Measurements from ENCODE around the gene MAPK4.

Gene MAPK4

DNA sequence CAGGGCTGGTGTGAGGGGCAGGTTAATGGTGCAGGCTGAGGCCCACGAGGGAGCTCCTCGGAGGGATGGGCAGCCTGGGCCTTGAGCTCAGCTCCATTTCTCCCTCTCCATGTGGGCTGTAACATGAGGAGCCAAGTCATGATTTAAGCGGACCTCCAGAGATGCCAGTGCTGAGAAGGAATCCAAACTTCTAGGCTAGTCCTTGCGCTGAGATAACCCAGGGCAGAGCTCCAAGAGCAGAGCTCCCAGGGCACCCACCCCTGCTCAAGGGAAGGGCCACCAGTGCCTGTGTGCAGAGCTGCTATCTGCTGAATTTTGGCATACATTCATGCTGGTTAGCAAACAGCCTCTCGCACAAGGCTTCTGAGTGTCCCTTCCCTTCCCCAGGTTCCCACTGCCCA lies 164.9 kb downstream of the MAPK4 start:
- DNase-seq, result no peak

DNA sequence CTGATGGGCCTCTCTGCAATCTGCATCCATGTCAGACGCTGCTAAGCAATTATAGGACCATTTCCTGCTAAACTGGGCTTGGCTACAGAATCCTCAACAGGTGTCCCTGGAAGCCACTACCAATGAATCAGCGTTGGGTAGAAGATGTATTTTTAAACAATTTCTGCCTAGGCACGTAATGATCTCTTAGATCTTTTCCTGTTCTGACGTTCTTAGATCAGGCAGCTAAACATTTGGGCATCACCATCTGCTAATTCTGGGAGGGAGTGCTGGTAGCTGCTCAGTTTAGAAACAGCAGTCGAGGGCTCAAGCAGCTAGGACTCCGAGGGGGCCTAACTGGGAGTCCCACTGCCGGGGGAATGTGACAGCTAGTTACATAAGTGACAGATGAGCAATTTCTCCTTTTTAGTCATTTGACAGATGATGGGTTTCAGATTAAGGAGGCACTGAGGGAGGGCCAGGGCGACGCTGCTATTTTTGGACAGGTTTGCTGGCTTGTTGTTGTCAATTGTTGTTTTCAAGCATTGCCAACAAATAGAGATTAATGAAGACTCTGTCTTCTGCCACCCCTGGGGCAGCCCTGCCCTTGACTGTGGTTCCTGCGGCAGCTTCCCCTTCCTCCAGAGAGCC lies 167.2 kb downstream of the MAPK4 start:
- peak; percentile 58 for DNase-seq

- DNase-seq, result no peak
Measured at GRCh38 chr18:50727721-50728471, 168.0 kb downstream of the MAPK4 start.

GRCh38 chr18:50729376-50729775 lies 169.5 kb downstream of the MAPK4 start:
- no peak for DNase-seq

DNA sequence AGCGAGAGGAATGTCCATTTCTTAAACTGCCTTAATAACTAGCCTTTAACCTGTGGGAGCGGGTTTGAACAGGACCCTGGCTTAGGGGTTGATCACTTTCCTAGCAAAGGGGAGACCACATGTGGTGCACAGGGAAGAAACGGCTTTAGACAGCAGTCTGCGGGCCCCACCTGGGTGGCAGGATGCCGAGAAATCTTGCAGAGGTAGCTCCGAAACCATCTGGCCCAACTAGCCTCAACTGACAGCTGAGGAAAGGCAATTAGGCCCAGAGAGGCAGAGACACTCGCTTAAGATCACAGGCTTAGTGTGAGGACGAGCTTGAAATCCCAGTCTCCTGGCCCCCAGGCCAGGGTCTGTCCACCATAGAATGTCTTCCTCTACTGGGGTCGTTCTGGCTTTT lies 170.1 kb downstream of the MAPK4 start:
- no peak for DNase-seq

GRCh38 chr18:50734342-50734741 lies 174.5 kb downstream of the MAPK4 start:
- DNase-seq, result no peak

- no peak for DNase-seq
Measured at GRCh38 chr18:50734886-50735285, 175.0 kb downstream of the MAPK4 start.

DNA sequence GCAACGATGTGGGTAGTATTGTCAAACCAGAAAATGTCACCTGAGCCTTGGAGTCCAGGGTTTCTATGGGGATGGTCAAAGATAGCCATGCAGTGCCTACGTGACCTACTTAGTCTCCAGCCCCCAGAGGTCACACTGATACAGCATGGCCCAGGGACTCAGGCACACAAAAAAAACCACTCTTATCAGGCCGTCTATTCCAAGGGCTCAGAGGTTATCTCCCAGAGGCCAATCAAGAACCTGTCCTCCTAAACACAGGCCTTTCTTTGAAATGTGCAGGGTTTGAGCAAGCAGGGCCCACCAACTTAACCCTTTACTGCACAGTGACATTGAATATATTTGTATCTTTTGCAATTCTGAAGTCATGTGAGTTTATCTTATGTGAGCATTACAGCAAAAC lies 177.2 kb downstream of the MAPK4 start:
- no peak for DNase-seq

DNA sequence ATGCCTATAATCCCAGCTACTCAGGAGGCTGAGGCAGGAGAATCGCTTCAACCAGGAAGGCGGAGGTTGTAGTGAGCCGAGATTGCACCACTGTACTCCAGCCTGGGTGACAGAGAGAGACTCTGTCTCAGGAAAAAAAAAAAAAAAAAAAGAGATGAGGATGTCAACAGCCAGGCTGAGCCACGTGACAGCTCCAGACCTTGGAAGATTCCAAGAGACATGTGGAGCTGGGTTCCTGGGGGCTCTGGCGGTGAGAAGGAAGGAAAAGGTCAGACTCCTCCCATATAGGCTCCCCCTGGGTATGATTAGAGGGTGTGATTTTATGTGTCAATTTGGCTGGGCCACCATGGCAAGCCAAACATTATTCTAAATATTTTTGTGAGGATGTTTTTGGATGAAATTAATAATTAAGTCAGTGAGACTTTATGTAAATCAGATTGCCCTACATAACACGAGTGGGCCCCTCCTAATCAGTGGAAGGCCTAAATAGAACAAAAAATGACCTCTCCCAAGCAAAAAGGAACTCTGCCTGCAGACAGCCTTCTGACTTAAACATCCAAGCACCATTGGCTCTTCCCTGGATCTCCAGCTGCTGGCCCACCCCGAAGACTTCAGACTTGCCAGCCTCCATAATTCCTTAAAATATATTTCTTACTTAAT lies 178.3 kb downstream of the MAPK4 start:
- no peak for DNase-seq

DNA sequence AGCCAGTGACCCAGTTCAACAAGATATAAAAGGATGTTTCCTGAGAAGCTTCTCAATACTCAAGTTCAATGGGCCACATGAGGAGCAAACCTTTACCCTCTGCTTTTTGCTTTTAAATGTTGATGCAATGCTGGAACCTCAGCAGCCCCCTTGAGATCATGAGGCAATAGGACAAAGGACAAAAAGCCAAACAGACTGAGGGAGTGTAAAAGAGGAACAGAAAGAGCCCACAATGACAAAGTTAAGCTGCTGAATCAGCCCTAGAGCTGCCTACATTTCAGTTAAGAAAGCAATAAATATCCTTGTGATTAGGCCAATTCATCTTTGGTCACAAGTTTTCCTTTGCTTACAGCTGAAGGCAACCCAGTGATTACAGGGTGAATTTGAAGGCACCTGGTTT lies 183.1 kb downstream of the MAPK4 start:
- no peak for DNase-seq

DNA sequence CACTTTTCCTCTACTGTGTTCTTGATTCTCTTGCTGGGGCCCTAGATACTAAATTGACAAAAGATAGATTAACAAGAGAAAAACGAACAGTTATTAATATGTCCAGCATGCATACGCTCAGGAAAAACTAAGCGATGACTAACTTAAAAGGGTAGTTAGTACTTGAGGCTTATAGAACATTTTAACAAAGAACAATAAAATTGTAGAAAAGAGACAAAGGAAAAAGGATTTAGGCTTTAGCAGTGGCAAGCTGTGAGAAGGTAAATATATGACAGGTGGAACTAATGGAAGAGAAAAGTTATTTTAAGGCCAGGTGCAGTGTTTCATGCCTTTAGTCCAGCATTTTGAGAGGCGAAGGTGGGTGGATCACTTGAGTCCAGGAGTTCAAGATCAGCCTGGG lies 184.4 kb downstream of the MAPK4 start:
- no peak for DNase-seq

GRCh38 chr18:50745945-50746344 lies 186.1 kb downstream of the MAPK4 start:
- DNase-seq, result no peak

DNA sequence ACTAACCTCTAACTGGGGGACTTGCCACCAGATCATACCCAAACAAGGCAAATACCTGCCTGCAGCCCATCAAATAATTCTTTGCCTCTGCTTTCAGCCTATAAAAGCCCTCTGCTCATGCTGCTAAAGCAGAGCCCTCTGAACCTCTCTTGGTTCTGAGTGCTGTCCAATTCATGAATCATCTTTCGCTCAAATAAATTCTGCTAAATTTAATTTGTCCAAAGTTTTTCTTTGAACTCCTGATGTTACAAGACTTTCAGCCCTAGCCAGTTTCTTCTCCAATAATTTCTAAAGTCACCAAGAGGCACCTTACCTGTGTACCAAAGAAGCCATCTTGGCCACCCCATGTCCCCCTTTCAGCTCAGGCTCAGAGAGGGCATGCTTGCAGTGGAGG lies 188.0 kb downstream of the MAPK4 start:
- no peak for DNase-seq

- DNase-seq, result peak; percentile 27
Measured at GRCh38 chr18:50748243-50749229, 188.6 kb downstream of the MAPK4 start.

DNA sequence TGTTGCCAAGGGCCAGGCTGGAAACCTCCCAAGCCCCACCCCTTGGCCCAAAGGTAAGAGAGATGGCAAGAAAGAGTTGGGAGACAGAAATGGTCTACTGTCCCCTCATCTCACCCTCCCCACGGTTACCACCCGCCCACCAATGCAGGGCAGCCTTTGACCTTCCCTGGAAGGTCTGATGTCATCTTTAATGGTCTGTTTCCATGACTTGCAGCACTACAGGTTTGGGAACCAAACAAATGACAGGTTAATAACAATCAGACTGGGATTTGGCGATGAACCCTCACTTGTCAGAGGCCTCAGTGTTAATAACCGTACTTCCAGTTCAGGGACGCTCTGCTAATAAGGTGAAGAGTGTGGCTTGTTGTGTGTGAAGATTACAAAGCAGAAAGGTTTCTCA lies 189.5 kb downstream of the MAPK4 start:
- DNase-seq, result no peak

GRCh38 chr18:50749945-50750344 lies 190.1 kb downstream of the MAPK4 start:
- DNase-seq, result no peak

DNA sequence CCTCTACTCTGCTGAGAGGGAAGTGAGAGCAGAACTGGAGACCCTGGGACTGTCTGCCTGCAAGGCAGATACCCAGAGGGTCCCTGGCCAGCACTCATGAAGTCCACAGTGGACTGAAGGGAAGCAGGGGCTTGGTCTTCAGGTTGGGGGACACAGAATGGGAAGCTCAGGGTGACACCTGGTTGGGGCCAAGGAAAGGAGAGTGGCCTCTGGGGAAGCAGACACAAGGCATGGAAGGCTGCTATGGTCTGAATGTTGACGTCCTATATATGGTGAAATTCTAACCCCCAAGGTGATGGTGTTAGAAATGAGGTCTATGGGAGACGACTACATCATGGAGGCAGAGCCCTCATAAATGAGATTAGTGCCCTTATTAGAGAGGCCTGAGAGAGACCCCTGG lies 190.7 kb downstream of the MAPK4 start:
- no peak for DNase-seq

GRCh38 chr18:50751490-50751889 lies 191.6 kb downstream of the MAPK4 start:
- DNase-seq, result peak; percentile 45

GRCh38 chr18:50751947-50752346 lies 192.1 kb downstream of the MAPK4 start:
- no peak for DNase-seq

GRCh38 chr18:50753311-50753710 lies 193.4 kb downstream of the MAPK4 start:
- no peak for DNase-seq

DNA sequence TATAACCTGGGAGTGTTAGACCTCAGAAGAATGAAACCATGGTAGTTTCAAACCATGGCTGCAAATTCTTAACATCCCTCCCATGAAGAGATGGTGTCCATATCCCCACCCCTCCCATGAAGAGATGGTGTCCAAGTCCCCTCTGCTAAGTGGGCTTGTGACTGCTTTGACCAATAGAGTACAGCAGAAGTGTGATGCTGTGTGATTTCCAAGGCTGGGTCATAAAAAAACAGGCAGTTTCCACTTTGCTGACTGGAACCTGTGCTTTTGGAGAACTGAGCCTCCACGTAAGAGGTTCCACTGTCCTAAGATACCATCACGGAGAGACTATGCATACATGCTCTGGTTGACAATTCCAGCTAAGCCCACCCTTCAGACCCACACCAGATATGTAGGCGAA lies 194.4 kb downstream of the MAPK4 start:
- no peak for DNase-seq

DNA sequence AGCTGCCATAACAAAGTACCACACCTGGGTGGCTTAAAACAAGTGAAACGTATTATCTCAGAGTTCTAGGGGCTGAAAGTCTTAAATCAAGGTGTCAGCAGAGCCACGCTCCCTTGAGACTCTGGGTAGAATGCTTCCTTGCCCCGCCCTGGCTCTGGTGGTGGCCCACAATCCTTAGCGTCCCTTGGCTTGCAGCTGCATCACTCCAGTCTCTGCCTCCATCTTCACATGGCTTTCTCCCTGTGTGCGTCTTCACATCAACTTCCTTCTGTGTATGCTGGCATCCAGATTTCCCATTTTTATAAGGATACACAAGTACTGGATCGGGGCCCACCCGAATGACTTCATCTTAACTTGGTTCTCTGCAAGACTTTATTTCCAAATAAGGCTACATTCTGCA lies 197.5 kb downstream of the MAPK4 start:
- no peak for DNase-seq

DNA sequence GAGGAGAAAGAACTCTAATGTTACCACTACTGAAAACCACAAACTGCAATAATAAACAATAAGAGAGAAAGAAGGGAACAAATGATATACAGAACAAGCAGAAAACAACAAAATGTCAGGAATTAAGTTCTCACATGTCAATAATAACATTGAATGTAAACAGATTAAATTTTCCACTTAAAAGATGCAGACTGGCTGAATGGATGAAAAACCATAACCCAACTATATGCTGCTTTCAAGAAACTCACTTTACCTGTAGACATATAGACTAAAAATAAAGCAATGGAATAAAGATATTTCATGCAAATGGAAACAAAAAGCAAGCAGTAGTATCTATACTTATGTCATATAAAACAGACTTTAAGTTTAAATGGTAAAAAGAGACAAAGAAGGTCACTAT lies 209.6 kb downstream of the MAPK4 start:
- DNase-seq, result no peak
